ENCODE measurements around the gene BTNL8.

BTNL8 gene

DNA sequence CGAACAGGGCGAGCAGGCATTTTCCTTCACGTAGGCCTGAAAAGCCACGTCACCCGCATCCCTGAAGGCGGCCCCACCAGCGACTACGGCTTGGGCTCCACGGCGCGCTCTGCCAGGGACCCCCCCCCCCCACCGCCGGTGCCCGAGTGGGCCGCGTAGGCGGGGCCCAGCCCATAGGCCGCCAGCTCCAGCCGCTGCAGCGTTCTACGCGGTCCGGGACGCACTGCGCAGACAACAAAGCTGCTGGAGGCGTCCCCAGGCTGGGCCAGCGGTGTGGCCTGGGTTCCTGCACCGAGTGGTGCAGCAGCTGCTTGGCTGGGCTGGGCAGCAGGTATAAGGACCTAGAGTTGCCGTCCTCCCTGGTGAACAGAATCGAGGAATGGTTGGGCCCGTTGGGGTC is 71.4 kb downstream of the BTNL8 start:
- DNase-seq = no peak

DNA sequence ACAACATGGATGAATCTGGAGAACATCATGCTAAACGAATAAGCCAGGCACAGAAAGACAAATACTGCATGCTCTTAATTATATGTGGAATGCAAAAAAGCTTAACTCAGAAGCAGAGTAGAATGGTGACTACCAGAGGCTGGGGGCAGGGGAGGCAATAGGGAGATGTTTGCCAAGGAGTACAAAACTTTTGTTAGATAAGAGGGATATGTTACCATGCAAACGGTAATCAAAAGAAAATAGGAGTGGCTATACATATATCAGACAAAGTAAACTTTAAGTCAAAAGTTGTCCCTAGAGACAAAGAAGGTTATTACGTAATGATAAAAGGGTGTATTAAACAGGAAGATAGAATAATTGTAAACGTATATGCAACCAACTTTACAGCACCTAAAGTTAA is 71.9 kb downstream of the BTNL8 start:
- DNase-seq = no peak

DNA sequence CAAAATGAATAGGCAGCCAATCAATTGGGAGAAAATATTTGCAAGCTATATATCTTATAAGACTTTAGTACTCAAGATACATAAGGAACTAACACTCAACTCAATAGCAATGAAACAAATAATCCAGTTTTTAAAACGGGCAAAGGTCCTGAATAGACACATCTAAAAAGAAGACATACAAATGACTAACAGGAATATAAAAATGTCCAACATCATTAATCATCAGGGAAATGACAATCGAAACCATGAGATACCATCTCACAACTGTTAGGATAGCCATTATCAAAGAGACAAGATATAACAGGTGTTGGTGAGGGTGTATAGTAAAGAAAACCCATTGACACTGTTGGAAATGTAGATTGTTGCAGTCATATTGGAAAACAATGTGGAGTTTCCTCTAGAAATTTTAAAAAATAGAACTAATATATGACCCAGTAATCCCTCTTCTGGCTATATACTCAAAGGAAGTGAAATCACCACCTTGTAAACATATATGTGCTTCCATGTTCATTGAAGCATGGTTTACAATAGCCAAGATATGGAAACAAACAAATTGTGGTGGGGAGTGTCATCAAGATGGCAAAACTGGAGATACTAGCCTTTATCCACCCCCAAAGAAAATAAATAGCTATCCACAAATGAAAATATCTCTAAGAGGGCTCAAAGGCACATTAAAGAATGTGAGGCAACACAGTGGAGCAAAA is 75.8 kb downstream of the BTNL8 start:
- DNase-seq = no peak

DNA sequence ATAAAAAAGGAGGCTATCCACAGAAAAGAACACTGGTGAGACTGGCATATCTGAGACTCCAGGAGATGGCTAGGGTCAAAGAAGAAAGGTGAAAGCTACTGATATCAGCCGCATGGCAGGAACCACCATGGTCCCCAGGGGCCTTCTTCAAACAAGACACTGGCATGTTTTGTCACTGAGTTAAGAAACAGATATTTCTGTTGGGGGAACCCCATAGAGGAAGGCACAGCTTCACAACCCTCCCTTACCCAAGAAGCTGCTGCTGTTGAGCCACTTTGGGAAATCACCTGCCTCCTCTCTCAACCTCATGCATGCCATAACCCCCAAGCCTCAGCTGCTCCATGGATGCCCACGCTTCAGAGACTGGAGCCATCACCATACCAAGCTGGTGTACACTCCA is 76.4 kb downstream of the BTNL8 start:
- no peak for DNase-seq

DNA sequence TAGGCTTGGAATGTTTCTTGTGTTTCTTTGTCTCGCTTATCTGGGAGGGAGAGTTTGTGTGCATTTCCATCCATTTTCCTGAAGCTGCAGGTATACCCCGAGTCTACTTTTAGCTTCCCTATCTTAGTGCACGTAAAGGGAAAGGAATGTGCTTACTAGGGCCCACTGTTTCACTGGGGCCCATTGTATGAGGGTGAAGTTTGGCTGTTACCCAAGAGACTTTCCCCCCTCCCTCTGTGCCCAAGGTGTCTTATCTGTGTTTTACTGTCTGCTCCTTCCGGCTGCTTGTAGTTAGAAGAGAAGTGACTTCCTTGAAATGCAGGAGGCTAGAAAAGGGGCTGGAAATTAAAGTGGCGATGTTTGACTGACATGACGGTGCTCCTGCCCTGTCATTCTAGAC is 77.6 kb downstream of the BTNL8 start:
- no peak for DNase-seq

DNA sequence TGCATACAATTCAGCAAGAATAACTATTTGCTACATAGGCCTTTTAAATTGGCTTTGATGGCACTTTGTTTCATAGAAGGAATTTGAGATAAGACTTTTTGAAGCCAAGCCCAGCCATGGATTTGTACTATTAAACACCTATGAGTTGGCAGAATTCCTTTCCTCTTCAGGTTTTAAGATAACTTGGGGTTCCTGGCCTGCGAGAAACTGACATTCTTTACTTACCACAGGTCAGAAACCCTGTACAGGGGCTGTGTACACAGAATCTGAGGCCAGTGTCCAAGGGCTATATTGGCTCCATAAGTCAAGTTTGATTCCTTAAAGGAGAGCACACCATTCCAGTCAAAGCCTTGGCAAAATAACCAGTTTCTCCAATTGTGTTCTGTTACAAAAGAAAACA is 78.9 kb downstream of the BTNL8 start:
- no peak for DNase-seq

DNA sequence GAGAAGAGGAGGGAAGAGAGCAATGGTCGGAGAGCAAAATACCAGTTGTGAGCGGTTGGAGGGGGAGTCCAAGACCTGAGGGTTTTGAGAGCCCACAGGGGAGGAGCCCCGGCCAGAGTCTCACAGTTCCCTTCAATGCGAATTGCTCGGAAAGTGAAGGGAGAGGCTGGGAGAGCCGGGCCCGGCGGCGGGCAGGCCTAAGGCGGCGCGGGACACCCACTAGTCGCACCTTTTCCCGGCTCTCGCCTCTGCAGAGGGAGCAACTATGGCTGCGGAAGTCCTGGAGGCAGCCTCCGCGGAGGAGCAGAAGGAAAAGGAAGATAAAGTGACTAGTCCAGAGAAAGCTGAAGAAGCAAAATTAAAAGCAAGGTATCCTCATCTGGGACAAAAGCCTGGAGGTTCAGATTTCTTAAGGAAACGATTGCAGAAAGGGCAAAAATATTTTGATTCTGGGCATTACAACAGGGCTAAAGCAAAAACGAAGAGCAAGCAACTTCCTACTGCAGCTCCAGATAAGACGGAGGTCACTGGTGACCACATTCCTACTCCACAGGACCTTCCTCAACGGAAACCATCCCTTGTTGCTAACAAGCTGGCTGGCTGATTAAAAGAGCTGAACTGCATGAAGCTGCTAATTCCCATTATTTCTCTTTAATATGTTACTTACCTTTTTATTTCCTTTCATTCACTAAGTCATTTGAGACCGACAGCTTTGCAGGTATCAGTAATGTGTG is 83.2 kb downstream of the BTNL8 start:
- DNase-seq = no peak

DNA sequence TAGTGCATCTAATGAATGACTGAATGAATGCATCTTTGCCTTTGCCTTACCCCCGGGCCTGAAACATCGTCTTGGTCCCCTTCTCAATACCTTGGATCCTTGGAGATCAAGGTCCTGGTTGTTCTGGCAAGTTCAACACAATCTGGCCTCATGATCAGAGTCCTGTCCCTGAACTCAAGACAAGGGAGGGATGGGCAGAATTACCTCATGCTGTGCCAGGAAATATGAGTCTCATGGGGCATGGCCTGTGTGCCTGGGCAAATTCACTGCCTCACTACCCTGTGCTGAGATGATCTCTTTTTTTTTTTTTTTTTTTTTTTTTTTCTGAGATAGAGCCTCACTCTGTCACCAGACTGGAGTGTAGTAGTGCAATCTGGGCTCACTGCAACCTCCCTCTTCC is 89.1 kb downstream of the BTNL8 start:
- DNase-seq = no peak

DNA sequence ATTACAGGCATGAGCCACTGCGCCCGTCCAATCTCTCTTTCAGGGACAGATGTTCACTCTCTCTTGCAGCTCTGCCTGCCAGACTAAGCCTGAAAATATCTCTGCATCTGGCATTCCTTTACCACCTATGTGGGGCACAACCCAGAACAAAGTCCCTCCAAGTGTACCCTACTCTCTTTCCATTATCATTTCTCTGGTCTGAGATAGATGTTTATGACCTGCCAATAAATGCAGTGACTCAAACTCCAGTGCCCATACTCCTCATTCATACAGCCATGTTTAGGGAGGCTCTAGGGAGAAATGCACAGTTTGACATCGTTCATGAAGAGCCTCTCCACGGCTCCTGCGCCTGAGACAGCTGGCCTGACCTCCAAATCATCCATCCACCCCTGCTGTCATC is 89.6 kb downstream of the BTNL8 start, which contains the start of gene BTNL3:
Gene BTNL3 (plus strand): TSS at position 255 of the 400 bp plus-strand sequence. CDS start 183 bp downstream, outside the sequence.
- no peak for DNase-seq

DNA sequence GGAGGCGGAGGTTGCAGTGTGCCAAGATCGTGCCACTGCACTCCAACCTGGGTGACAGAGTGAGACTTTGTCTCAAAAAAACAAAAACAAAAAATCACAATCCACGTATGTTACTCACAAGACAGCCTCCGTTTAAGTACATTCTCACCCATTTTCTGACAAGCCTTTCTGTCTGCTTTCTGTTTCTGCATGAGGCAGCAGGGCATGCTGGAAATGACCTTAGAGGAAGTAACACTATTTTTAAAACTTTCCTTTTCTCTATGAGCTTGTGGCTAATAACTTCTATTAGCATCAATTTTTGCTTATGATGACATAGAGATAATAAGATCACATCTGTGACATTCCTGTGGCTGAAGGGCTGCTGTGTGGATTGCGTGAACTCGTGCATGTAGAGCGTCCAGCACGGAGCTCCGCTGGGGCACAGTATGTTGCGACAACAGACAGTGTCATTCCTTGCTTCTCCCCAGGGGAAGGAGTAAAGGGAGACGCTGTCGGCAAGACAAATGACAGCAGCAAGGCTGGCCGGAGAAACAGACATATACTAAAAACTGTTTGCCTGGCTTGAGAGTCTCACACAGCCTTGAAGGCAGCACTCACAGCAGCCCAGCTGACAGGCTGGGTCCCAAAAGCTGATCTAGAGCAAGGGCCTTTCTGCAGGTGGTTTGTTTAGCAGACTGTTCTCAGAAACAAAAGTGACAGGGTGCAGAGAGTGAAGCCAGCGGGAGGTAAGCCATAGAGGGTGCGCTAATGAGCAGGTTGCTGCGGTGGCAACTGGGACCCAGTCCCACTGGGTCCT is 91.3 kb downstream of the BTNL8 start:
- no peak for DNase-seq

DNA sequence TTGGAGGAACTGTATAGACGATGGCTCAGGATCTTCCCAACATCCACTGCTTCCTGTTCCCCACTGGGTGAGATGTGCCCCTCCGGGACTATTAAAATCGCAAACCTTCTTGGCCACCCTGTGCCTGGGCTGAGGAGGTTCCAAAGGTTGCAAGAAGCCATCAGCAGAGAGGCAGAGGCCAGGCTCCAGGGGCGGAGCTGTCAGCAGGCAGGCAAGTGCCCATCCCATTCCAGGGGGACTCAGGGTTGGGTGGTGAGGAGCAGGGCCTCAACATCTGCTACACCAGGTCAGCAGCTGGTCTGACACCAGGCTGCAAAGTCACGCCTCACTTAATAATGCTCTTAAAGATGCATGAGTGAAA is 91.9 kb downstream of the BTNL8 start:
- DNase-seq = no peak
